HG03159 (cell line): ENCODE measurements around the gene SCAP.

Experiments
- ATAC-seq: cut with Tn5 transposase; IDR thresholded peaks from one replicate; pipeline ENCODE4 v1.9.1; 2021; ENCODE audit warnings: mild to moderate bottlenecking, moderate library complexity; ENCODE audit not compliant: unreplicated experiment

The SCAP gene

GRCh38 chr3:47416041-47416440 lies 59.7 kb downstream of the SCAP start:
- ATAC-seq = no peak

DNA sequence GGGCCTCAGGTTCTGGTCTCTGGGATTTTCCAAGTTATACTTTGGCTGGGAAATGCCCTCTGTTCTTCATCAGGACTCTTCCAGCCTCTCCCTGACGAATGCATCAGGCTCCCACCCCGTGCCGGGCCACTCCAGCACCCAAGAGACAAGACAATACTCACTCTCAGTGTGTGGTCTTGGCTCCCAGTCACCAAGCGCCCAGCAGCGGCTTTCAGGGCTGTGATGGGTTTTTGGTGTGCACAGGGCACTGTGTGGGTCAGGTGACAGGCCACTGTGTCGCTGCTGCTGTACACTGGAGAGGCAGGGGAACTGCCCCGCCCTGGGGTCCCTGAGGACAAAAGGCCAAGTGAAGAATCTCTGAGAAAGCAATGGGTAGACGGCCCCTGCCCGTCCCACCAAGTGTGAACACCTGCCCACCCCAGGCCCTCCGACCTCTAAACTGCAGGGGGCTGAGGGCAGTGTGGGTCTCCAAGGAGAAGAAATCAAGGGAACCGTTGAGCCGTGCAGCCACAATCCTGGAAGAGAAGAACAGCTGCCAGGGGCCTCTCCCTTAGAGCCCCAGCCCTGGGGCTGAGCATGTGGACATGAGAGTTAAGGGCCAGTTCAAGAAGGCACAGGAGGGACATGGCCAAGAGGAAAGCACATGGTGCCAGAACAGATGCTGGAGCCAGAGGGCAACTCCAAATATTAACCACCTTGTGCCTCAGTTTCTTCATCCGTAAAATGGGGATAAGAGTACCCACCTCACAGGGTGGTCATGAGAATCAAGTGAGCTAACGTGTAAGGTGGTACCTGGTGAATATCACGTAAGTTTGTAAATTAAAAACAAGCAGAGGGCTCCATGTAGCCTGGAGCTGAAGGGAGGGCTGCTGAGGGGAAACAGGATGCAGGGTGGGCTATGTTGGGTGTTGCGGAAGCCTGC lies 60.8 kb downstream of the SCAP start:
- no peak for ATAC-seq

DNA sequence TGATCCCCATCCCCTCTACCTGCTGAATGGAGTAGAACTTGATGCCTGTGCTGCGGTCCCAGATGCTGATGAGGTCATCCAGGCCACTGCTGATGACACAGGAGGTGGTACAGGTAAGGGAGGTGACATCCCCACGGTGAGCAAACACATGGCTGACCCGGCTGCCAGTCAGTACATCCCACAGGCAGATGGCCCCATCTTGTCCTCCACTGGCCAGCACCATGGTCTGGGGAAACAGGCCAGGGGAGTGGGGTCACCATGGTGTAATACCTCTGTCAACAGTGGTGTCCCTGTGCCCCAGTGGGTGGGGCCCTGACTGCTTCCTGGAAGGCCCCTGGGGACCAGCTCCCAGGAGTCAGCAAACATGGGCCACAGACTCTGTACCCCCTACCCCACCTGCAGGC lies 61.6 kb downstream of the SCAP start:
- ATAC-seq = no peak

DNA sequence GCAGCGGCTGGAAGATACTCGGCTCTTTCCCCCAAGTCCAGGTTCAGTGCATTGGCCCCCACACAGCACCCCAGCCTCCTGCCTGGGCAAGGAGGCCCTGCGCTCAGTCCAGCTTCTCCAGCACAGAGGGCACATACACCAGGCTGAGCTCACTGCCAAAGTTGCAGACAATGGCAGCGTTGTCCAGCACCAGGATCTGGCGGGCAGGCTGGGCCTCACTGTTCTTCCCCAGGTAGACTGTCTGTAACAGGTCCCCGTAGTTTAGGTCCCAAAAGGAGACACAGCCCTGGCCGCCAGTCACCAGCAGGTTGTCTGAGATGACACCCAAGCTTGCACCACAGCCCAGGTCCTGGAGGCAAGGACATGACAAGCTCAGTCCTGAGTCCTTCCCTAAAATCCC lies 62.0 kb downstream of the SCAP start:
- ATAC-seq = no peak

DNA sequence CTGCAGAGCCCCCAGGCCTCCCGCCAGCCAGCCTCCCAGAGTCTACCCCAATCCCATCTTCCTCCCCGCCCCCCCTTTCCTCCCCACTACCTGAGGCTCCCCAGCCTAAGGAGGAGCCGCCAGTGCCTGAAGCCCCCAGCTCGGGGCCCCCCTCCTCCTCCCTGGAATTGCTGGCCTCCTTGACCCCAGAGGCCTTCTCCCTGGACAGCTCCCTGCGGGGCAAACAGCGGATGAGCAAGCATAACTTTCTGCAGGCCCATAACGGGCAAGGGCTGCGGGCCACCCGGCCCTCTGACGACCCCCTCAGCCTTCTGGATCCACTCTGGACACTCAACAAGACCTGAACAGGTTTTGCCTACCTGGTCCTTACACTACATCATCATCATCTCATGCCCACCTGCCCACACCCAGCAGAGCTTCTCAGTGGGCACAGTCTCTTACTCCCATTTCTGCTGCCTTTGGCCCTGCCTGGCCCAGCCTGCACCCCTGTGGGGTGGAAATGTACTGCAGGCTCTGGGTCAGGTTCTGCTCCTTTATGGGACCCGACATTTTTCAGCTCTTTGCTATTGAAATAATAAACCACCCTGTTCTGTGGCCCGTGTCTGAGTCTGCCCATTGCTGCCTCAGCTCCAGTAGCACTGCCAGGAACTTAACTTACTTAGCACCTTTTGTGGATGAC lies 62.8 kb downstream of the SCAP start:
- ATAC-seq = no peak

- no peak for ATAC-seq
Measured at GRCh38 chr3:47412453-47412756, 63.3 kb downstream of the SCAP start.

GRCh38 chr3:47411696-47412452 lies 63.9 kb downstream of the SCAP start:
- ATAC-seq = no peak

- ATAC-seq = no peak
Measured at GRCh38 chr3:47410801-47411646, 64.7 kb downstream of the SCAP start.

DNA sequence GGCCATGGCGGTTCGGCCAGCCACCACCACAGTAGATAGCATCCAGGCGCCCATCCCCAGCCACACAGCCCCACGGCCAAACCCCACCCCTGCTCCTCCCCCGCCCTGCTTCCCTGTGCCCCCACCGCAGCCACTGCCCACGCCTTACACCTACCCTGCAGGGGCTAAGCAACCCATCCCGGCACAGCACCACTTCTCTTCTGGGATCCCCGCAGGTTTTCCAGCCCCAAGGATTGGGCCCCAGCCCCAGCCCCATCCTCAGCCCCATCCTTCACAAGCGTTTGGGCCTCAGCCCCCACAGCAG lies 65.4 kb downstream of the SCAP start:
- ATAC-seq = no peak

GRCh38 chr3:47409688-47410416 lies 65.9 kb downstream of the SCAP start:
- no peak for ATAC-seq

DNA sequence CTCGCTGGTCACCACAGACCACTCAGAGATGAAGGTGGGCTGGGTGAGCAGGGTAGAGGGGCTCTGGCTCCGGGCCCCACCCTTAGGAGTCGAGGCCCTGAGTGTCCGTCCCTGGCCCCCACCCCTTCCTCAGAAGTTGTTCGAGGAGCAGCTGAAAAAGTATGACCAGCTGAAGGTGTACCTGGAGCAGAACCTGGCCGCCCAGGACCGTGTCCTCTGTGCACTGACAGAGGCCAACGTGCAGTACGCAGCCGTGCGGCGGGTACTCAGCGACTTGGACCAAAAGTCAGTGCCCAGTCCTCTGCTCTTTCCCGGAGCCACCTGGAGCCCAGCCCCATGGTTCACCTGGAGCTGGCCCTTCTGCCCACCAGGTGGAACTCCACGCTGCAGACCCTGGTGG lies 66.5 kb downstream of the SCAP start:
- no peak for ATAC-seq

DNA sequence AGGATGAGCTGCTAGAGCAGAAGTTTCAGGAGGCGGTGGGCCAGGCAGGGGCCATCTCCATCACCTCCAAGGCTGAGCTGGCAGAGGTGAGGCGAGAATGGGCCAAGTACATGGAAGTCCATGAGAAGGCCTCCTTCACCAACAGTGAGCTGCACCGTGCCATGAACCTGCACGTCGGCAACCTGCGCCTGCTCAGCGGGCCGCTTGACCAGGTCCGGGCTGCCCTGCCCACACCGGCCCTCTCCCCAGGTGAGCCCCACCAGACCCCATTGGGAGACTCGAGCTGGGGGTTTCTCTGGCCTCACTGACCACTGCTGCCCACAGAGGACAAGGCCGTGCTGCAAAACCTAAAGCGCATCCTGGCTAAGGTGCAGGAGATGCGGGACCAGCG lies 66.9 kb downstream of the SCAP start:
- no peak for ATAC-seq

DNA sequence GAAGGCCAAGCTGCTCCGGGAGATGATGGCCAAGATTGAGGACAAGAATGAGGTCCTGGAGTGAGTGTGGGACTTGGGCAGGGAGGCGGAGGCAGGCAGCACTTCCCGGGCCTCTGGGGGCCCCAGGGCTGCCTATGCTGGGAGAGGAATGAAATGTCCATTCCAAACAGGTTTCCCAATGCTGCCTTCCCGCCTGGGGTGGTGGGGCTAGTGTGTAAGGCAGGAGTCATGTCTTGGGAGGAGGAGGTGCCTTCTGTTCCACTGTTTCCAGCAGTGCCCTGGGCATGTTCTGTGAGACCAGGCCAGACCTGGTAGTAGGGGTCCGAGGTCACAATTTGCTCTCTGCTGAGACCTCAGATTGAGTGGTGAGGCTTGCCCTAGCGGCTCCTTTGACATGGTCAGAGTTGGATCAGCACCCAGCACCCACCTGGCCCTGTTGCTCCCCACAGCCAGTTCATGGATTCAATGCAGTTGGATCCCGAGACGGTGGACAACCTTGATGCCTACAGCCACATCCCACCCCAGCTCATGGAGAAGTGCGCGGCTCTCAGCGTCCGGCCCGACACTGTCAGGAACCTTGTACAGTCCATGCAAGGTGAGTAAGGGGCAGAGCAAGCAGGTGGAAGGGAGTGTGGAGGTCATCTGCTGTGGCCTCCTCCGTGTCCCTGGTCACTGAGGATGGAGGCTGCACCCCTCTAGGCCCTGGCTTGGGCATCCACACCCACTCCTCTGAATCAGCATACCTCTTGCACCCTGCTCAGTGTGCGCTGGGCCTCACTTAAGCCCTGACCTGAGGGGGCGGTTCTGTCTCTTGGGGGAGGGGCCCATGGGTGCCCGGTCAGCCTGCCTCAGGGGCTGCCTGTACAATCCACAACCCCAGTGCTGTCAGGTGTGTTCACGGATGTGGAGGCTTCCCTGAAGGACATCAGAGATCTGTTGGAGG lies 67.6 kb downstream of the SCAP start:
- ATAC-seq = no peak

DNA sequence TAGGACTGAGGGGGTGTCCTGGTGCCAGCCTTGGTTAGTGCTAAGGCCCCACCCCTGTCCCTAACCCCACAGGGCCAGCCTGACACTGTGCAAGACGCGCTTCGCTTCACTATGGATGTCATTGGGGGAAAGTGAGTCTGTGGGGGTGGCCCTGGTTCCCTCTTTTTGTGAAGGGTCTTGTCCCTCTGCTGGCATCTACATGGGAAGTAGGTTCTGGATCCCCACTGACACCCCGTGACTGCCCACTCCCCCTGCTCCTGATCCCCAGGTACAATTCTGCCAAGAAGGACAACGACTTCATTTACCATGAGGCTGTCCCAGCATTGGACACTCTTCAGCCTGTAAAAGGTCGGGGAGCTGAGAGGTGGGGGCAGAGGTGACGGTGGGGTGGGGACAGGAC lies 68.5 kb downstream of the SCAP start:
- no peak for ATAC-seq

- ATAC-seq = no peak
Measured at GRCh38 chr3:47406762-47407149, 69.0 kb downstream of the SCAP start.

GRCh38 chr3:47405820-47406761 lies 69.7 kb downstream of the SCAP start:
- no peak for ATAC-seq

- no peak for ATAC-seq
Measured at GRCh38 chr3:47404955-47405790, 70.6 kb downstream of the SCAP start.
